Cortex of kidney (tissue), 1 donor: ENCODE data around the gene MYCN.
"Not testable (repeated sequence)": the region's sequence is repeated elsewhere in the genome, so short reads cannot be mapped to it uniquely, and the experiment has no call there.

Experiments used
- DNase-seq: peaks from one replicate; lab custom pipeline; 2025; lab: John Stamatoyannopoulos, UW

MYCN gene

DNA sequence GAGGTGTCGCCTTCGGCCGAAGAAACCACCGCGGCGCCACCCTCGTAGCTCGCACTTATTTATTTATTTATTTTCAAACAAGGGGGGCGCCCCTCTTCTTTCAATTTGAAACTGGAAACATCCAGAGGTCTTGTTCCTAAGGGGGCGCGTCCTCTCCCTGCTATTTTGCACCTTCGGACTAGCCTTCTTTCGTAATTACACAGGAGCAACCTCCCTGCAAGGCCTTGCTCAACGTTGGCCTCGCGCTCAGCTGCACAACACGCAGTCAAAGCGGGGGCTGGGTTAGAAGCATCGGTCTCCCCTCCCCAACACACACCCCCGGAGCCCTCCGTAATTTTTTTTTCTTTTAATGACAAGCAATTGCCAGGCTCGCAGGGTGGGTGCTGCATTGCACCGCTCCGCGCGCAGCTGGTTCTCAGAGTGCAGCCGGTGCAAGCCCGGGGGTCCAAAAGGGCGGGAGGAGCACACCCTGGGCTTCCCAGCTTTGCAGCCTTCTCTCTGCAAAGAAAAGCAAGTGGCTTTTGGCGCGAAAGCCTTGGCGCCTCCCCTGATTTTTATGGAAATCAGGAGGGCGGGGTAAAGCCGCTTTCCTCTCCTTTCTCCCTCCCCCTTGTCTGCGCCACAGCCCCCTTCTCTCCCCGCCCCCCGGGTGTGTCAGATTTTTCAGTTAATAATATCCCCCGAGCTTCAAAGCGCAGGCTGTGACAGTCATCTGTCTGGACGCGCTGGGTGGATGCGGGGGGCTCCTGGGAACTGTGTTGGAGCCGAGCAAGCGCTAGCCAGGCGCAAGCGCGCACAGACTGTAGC, at the start of gene MYCN:
MYCN (plus strand) TSS at position 697 of the 807 bp plus-strand sequence. CDS start 1,515 bp downstream, outside the sequence.
- DNase-seq: no peak

- DNase-seq: no peak
These were observed 49.1 kb upstream of the MYCN start for GRCh38 chr2:15890936-15891905.

DNA sequence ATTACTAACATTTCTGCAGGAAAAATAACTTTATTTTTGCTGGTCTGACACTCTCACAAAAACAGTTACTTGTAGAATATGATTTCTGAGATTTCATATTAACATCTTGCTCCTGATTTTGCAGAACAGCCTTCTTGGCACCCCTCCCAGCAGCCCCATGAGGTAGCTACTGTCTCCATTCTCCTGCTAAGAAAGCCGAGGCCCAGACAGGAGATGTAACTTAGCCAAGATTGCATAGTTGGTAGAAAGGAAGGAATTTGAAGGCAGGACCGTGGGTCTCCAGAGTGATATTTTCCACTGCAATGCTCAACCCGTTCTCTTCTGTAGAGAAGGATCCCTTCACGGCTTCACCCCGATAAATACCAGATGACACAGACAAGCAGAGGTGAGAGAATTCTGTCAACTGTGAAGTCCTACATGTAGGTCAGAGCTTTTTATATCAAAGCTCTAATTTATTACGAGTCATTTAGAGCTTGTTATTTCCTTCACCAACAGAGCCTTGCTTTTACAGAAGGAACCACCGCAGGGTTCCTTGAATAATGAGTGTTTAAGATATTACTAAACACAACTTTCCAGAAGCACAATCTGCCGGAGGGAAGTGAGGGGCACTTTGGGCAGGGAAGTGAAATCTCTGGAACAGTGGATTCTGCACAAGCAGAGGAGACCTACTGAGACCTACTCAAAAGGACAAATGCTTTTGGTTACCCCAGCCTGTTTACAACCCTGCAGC, 48.0 kb upstream of the MYCN start:
- DNase-seq: no peak

DNA sequence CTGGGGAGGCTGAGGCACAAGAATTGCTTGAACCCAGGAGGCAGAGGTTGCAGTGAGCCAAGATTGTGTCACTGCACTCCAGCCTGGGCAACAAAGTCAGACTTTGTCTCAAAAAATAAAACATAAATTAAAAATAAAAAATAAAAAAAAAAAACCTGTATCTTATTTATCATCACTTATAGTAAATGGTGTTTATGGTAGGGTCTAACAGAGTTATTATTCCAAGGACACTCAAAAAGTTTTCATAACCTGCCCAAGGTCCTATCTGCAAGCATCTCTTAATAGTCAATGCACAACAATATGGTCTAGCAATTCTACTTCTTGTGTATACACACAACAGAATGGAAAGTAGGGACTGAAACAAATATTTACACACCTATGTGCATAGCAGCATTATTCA, 47.3 kb upstream of the MYCN start:
- no peak for DNase-seq

DNA sequence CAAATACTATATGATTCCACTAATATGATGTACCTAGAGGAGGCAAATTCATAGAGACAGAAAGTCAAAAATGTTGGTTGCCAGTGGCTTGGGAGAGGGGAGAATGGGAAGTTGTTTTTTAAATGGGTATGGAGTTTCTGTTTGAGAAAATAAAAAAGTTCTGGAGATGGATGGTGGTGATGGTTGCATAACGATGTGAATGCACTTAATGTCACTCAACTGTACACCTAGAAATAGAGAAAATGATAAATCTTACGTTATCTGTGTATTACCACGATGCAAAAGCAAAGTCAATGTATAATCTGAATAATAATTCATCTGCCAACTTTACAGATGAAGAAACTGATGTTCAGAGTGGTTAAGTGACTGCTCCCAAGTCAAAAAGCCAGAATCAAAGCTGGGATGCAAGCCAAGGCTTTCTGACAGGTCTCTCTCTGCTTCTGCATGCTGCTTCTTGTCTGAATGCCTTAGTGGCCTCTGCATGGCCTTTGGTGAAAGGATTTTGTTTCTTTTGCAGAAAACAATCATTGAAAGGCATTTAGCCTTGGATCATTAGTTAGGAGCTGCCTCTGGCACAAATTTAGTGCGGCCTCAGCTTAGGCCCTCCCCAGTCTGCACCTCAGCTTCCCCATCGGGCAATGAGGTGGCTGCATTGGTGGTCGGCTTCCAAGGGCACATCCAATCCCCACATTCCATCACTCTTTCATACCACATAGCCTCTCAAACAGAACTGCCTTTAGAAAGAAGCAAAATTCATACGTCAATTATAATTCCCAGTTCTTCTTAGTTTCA, 46.5 kb upstream of the MYCN start:
- DNase-seq: no peak

GRCh38 chr2:15894481-15895144, 45.7 kb upstream of the MYCN start:
- DNase-seq: no peak

DNA sequence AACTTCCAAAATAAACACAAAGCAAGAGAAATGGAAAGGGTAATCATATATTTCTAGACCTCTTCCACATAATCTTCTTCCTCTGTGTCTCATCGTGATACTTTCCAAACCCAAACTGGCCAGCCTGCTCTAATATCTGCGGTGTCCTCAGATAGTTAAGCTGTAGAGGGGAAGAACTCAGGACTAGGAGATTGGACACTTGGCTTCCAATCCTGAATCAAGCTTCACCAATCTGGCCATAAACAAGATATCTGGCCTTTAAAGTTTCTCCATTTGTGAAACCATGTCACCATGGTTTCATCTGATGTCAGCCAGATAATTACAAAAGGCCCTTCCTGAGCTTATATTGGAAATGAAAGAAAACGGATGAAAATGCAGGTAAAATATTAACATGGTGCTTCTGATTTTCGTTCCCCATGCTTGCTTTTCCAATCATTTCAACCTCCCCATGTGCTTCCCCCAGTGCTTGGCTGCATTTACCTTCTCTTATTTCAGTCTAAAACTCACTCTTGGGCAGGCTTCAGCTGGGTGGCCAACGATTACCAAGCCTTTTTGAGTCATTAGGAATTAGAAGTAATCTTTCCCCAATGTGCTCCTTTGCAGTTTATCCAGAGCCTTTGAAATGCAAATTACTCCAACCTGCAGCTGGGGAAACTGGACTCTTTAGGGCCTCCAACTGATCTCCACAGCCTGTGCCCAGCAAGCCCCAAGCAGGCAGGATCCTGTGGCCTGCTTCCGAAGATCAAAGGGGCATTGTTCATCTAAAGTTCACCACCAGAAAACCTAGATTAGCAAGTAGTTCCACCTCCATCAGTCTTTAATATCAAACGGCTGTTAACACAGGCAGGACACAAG, 44.5 kb upstream of the MYCN start:
- DNase-seq: no peak

DNA sequence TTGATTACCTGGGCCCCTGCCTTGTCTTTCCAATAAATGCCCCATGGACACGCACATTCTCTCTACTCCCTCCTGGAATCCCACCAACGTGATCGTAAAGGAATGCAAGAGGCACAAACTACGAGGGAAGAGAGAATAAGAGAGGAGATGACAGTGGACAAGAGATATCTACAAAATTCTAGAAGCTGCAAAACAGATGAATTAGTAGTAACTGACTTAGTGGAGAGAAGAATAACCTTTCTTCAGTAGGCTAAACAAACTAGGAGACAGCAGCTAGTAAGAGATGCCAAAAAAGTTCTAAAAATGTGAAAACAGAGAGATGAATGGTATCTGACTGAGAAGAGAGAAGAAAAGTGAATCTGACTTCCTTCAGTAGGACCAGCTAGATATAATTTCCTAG, 43.5 kb upstream of the MYCN start:
- DNase-seq: no peak

DNA sequence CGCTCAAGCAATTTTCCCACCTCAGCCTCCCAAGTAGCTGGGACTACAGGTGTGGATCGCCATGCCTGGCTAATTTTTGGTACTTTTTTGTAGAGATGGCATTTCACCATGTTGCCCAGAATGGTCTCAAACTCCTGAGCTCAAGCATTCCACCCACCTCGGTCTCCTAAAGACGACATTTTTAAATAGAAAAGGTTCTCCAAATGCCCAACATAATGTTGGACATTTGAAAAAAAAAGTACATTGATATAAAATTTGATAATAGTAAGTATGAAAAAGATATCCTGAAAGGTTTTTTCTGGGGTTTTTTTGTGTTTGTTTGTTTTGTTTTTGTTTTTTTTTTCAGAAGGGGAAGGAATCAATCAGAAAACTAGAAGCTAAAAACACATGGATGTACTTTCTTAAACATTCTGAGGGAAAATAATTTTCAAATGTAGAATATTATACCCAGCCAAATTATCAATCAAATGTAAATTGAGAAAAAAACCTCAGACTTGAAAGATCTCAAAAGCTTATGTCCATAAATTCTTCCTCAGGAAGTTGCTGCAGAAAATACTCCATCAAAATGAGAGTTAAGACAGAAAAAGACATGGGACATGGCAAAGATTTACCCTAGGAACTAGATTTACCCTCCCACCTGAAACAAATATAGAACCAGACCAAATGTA, 42.8 kb upstream of the MYCN start:
- no peak for DNase-seq

DNA sequence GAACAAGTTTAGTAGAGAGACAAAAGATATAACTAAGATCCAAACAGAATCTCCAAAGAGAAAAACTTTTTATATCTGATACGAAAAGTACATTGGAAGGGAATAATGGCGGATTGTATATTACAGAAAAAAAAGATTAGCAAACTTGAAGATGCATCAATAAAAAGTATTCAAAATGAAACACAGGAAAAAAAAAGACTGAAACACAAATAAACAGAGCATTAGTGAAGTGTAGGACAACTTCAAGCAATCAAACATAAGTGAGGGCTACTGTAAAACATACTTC, 41.1 kb upstream of the MYCN start:
- DNase-seq: no peak

- DNase-seq: no peak
These were observed 40.4 kb upstream of the MYCN start for GRCh38 chr2:15899751-15900493.

GRCh38 chr2:15901095-15901807, 39.1 kb upstream of the MYCN start:
- no peak for DNase-seq

DNA sequence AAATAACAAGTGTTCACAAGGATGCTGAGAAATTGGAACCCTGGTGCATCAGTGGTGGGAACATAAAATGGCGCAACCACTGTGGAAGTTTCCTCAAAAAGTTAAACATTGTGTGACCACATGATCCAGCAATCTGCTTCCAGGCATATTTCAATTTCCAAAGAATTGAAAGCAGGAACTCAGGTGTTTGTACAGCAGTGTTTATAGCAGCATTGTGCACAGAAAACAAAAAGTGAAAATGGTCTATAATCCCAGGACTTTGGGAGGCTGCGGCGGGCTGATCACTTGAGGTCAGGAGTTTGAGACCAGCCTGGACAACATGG, 38.6 kb upstream of the MYCN start:
- no peak for DNase-seq

DNA sequence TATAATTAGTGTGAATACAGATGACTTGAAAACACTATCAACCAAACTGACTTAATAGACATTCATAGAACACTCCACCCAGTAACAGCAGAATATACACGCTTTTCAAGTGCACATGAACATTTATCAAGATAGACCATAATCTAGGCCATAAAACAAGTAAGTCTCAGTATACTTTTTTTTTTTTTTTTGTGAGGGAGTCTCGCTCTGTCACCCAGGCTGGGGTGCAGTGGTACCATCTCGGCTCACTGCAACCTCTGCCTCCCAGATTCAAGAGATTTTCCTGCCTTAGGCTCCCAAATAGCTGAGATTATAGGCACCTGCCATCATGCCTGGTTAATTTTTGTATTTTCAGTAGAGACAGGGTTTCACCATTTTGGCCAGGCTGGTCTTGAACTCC, 36.4 kb upstream of the MYCN start:
- DNase-seq: not testable (repeated sequence)

DNA sequence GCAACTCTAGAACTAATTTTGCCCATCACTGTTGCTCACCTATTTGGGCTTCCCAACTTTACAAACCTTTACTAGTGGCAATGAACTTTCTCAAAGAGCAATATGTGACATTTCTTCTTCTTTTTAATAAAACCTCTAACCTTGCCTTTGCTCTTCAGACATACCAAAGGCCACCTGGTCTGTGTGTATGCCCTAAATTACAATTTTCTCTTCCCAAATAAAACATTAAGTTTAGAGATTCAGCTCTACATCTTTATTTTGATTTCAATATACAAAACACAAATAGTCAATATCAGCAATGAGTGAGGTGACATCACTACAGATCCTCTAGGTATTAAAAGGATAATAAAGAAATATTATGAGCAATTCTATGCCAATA, 35.1 kb upstream of the MYCN start:
- DNase-seq: no peak

GRCh38 chr2:15905986-15906491, 34.3 kb upstream of the MYCN start:
- DNase-seq: no peak

DNA sequence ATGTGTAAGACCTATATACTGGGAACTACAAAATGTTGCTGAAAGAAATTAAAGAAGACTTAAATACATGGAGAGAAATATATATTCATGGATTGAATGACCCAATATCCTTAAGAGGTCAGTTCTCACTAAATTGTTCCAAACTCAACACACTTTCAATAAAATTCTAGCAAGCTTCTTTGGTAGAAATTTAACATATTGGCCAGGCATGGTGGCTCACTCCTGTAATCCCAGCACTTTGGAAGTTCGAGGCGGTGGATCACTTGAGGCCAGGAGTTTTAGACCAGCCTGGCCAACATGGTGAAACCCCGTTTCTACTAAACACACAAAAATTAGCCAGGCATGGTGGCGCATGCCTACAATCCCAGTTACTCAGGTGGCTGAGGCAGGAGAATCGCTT, 33.6 kb upstream of the MYCN start:
- DNase-seq: no peak
